ENCODE measurements around the gene AFM. TPM values are rescaled to one million over a fixed set of nuclear protein-coding genes. Genes with fewer than 3 reads are reported as not detected.

The AFM gene
- total RNA-seq, 1 experiment from 2014 or later, result not detected

DNA sequence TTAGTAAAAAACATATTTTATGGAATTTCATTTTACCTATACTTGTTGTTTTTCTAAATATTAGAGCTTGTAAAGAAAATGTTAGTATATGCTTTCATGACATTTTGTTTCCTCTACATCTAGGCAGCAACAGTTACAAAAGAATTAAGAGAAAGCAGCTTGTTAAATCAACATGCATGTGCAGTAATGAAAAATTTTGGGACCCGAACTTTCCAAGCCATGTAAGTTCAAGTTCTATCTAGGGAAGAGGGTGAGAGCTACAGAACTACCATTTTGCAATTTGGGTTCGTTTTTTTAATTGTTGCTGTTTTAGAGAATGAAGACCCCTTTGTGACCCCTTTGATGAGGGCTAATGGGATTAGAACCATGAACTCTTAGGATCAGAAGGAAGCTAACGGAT lies 38.3 kb upstream of the AFM start:
- no peaks in the 10 kb centered on the region for H3K27me3 ChIP-seq (ENCODE audit: control insufficient read depth, insufficient read depth, low read length)
- no peak overlapping the region for H3K4me3 ChIP-seq (ENCODE audit: insufficient read depth, low read depth, low read length)
- DNase-seq, result no peak
- H3K36me3 ChIP-seq (replicated peaks; ENCODE audit: control insufficient read depth, insufficient read depth, low read length), result no peaks in the 10 kb centered on the region

DNA sequence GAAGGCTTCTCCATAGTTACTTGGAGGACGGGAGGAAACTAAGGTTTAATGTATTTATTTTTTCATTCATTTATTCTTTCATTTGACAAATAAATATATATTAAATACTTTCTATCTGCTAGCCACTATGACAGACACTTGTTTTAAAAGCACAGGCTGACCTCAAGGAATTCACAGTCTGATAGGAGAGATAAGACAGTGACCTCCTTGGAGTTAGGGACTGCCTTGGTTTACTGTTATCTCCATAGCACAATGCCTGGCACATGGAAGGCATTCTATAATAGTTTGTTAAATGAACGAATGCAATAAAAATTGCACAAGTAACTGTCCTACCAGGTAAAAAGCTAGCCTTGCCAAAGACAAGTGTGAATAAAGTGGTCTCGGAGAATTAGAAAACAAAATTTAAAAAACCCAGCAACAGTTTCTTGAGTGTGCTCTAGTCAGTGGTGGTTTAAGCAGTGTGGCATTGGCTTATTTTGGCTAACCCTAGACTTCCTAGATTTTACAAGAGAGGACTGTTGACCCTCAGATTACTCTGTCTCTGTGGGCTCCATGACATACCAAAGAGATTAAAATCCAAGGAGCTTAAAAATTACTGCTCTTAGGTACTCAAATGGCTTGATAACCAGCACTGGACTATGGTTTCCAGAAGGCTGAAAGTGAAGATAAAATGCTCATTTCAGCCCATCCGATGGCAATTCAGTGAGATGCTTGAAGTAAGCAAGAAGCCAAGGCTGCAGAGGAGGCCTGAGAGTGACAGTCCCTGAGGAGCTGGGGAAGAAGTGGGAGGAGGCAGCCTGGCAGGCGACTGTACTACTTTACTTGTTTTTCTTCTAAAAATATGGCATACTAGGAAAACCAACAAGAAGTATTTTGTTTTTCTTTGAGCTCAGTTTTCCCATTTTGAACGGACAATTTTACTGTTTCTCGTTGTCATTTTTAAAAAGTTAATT lies 35.9 kb upstream of the AFM start:
- no peaks in the 10 kb centered on the region for H3K36me3 ChIP-seq (replicated peaks; ENCODE audit: control insufficient read depth, insufficient read depth, low read length)
- H3K27me3 ChIP-seq (ENCODE audit: control insufficient read depth, insufficient read depth, low read length), result no peaks in the 10 kb centered on the region
- H3K4me3 ChIP-seq (ENCODE audit: insufficient read depth, low read depth, low read length), result no peak overlapping the region
- peak; percentile 3 for DNase-seq

DNA sequence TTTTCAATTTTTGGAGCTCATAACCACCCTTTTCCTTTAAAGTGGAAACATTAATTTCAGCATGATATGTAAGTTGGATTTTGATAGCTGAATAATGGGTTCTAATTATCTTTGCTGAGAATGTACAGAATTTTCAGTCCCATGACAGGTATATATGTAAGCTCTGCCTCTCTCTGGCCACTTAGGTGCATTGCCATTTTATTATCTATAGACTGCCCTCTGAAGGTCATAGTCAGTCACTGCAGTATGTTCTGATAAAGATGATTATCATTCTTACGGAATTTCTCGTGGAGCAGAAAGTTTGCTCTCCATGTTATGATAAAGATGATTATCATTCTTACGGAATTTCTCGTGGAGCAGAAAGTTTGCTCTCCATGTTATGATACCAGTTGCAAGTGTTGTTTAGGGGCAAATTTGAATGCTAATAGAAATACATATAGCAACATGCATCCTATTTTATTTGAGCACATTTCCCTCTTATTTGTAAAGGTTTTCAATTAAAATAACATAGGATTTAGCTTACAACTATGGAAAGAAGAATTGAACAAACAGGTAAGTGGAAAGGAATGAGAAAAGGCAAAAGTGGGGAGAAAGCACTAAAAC lies 35.1 kb upstream of the AFM start:
- Histone ChIP-seq H3K27me3 (ENCODE audit: control insufficient read depth, insufficient read depth, low read length) (no peaks in the 10 kb centered on the region), H3K36me3 (replicated peaks; ENCODE audit: control insufficient read depth, insufficient read depth, low read length) (no peaks in the 10 kb centered on the region), H3K4me3 (ENCODE audit: insufficient read depth, low read depth, low read length) (no peak overlapping the region)
- DNase-seq, result peak; percentile 21

DNA sequence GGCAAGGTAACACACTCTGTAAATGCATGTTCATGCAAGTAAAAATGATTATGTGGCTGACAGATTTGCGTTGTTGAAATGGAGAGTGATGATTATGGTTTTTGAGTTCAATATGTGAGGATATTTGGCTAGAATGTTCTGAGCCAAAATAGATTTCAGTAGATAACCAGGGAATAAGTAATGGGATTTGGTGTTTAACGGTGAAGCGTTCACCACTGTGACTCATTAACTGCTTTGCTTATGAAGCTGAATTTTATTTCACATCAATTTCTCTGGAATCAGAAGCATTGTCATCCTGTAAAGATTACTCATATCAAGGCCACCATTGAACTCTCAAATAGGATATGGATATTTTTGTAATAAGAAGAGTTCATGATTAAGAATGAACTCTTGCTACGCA lies 33.9 kb upstream of the AFM start:
- Histone ChIP-seq H3K4me3 (ENCODE audit: insufficient read depth, low read depth, low read length) (no peak overlapping the region), H3K36me3 (replicated peaks; ENCODE audit: control insufficient read depth, insufficient read depth, low read length) (no peaks in the 10 kb centered on the region), H3K27me3 (ENCODE audit: control insufficient read depth, insufficient read depth, low read length) (no peaks in the 10 kb centered on the region; the same call in 1 of the 2 replicates)
- DNase-seq, result no peak

DNA sequence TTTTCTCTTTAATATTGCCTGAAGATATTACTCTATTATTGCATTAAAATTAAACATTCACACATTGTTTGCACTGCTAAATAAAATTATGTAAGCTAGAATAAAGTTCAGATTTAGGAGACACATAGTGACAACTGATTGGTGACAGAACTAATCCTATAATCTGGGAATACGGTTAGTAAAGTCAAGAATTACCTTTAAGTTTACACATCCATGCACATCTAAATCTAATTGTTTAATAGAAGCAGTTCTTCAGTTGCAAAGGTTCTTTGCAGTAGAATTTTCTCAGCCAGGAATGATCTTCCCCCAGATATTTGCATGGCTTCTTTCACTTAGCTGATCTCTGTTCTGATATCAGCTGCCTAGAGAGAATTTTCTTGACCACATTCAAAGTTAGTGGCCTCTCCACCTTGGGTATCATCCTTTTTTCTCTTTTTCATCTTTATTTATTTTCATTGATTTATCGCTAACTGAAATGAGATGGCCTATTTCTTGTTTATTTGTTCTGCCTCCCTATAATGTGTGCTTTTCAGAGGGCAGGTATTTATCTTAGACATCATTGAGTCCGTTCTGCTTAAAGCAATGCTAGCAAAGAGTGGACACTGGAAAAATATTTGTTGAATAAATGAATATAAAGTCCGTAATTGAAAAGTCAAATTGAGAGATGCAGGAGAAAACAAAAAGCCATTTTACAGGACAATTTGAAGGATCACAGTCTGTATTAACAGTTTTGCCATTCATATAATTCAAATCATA lies 32.9 kb upstream of the AFM start:
- H3K27me3 ChIP-seq (ENCODE audit: control insufficient read depth, insufficient read depth, low read length), result no peaks in the 10 kb centered on the region; the same call in 1 of the 2 replicates
- H3K36me3 ChIP-seq (replicated peaks; ENCODE audit: control insufficient read depth, insufficient read depth, low read length), result no peaks in the 10 kb centered on the region

DNA sequence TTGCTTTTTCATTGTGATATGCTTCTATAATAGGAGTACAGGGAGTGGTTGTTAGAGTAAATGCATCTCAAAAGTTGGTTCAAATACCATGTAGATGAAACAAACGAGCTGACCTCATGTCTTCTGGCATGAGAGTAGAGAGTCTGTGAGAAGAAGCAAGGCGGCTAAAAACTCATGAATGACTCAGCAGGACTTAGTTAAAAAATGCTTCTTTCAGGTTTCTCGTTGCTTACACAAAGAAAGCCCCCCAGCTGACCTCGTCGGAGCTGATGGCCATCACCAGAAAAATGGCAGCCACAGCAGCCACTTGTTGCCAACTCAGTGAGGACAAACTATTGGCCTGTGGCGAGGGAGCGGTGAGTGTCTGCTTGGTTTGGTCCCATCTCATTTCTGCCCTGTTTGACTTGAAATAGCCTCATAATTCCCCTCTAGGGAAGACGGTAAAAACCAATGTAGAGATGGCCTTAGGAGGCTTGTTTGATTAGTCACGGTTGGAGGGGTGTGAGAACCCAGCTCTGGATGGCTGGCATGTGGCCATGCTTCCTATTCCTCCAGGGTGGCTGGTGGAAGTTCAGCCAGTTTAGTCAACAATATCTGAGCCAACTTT lies 31.0 kb upstream of the AFM start:
- H3K4me3 ChIP-seq (ENCODE audit: insufficient read depth, low read depth, low read length), result no peak overlapping the region
- DNase-seq, result no peak
- no peaks in the 10 kb centered on the region; the same call in 1 of the 2 replicates for H3K27me3 ChIP-seq (ENCODE audit: control insufficient read depth, insufficient read depth, low read length)
- no peaks in the 10 kb centered on the region for H3K36me3 ChIP-seq (replicated peaks; ENCODE audit: control insufficient read depth, insufficient read depth, low read length)

More for the DNA sequence above, 32.9 kb upstream of the AFM start:
- DNase-seq, result no peak
- H3K4me3 ChIP-seq (ENCODE audit: insufficient read depth, low read depth, low read length), result no peak overlapping the region

DNA sequence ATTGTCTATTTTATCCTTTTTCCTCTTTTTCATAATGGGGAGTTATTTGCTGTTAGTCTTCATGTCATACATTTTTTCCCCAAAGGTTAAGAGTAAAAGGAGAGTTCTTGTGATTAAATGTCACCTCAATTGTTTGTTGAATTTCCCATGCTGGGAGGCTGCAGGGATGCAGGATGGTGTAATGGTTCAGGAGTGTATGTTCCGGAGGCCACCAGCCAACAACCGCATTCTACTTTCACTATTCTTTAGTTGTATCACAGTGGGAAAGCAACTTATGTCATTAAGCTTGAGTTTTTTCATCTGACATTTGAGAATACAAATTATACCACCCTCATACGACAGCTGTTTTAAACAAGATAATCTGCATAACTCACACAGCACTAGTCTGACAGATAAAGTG lies 30.1 kb upstream of the AFM start:
- H3K4me3 ChIP-seq (ENCODE audit: insufficient read depth, low read depth, low read length), result no peak overlapping the region
- peak; percentile 25 for DNase-seq
- no peaks in the 10 kb centered on the region; the same call in 1 of the 2 replicates for H3K27me3 ChIP-seq (ENCODE audit: control insufficient read depth, insufficient read depth, low read length)
- H3K36me3 ChIP-seq (replicated peaks; ENCODE audit: control insufficient read depth, insufficient read depth, low read length), result no peaks in the 10 kb centered on the region

DNA sequence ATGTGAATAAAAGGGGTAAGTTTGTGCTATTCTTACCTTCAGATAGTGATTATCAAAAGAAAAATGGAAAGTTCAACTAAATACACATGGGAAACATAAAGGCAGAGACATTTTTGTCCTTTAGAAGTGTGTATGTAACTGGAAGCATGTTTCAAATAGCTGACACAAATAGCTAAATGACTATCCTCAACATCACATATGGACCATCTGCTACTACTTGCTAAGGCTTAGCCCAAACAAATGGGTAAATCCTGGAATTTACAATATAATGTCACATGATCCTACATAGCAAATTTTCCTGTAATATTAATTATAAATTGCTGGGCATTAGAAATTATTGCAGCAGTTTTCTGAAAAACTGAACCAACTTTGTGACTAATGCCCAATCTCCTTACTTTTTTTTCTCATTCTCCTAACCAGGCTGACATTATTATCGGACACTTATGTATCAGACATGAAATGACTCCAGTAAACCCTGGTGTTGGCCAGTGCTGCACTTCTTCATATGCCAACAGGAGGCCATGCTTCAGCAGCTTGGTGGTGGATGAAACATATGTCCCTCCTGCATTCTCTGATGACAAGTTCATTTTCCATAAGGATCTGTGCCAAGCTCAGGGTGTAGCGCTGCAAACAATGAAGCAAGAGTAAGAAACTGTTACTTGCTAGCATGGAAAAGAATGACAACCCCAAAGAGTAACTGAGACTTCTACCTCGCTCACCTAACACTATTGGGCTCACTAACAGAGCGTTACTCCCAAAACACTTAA lies 29.4 kb upstream of the AFM start:
- no peak overlapping the region for H3K4me3 ChIP-seq (ENCODE audit: insufficient read depth, low read depth, low read length)
- H3K27me3 ChIP-seq (ENCODE audit: control insufficient read depth, insufficient read depth, low read length), result no peaks in the 10 kb centered on the region; the same call in 1 of the 2 replicates
- peak; percentile 3 for DNase-seq
- H3K36me3 ChIP-seq (replicated peaks; ENCODE audit: control insufficient read depth, insufficient read depth, low read length), result no peaks in the 10 kb centered on the region

DNA sequence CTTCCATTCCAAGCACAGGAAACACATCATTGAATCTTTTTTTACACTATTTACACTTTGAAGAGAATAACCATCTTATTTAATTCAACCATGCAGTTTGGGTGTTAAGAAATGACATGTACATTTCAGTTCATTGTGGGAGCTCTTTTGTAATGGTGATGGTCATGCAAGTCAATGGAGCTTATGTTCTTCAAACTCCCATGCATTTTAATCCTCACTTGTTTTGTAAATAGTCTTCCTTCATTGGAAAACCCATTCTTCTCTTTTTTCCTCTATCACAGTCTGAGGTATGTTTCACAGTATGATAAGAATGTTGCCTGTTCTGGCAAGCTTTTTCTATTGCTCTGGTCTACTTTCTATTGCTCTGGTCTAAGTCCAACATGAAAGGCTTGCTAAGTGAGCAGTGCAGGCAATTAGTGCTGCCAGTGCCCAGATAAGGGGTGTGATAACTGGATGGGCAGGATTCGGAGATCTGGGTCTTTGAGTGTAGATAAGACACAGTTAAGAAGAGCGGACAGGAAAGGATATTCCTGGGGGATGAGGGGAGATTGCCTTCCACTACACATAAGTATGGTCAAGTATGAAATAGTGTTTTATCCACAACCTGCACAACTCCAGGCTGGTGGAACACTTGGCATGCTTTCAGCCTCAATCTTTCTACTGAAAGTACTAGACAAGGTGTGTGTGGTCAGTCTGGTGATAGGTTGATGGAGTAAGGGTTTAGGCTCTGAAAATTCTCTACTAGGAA lies 28.4 kb upstream of the AFM start:
- Histone ChIP-seq H3K4me3 (ENCODE audit: insufficient read depth, low read depth, low read length) (no peak overlapping the region), H3K27me3 (ENCODE audit: control insufficient read depth, insufficient read depth, low read length) (no peaks in the 10 kb centered on the region; the same call in 1 of the 2 replicates), H3K36me3 (replicated peaks; ENCODE audit: control insufficient read depth, insufficient read depth, low read length) (no peaks in the 10 kb centered on the region)
- DNase-seq, result peak; percentile 19

DNA sequence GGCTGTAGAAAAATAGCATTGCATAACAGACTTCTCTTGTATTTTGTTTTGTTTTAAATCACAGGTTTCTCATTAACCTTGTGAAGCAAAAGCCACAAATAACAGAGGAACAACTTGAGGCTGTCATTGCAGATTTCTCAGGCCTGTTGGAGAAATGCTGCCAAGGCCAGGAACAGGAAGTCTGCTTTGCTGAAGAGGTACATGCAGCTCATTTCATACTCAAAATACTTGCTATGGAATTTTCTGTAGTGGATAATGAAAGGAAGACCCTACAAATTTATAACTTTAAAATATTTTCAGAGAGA lies 27.9 kb upstream of the AFM start:
- Histone ChIP-seq H3K27me3 (ENCODE audit: control insufficient read depth, insufficient read depth, low read length) (no peaks in the 10 kb centered on the region; the same call in 1 of the 2 replicates), H3K36me3 (replicated peaks; ENCODE audit: control insufficient read depth, insufficient read depth, low read length) (no peaks in the 10 kb centered on the region), H3K4me3 (ENCODE audit: insufficient read depth, low read depth, low read length) (no peak overlapping the region)
- DNase-seq, result no peak

DNA sequence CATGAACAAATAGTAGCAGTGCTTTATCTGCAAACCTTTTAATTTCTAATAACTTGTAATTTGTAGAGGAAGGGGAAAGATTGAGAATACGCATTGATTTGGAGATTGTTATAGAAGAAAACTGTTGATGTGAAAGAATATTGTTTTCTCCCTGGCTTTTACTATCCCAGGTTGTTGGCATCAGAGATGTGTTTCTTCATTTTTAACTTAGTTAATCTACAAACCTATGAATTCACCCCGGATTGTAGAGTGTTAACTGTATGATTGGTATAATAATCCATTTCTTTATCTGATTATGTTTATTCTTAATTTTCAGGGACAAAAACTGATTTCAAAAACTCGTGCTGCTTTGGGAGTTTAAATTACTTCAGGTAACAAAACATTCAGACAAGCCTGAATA lies 26.6 kb upstream of the AFM start:
- no peak overlapping the region for H3K4me3 ChIP-seq (ENCODE audit: insufficient read depth, low read depth, low read length)
- DNase-seq, result no peak
- no peaks in the 10 kb centered on the region; the same call in 1 of the 2 replicates for H3K27me3 ChIP-seq (ENCODE audit: control insufficient read depth, insufficient read depth, low read length)
- no peaks in the 10 kb centered on the region for H3K36me3 ChIP-seq (replicated peaks; ENCODE audit: control insufficient read depth, insufficient read depth, low read length)

DNA sequence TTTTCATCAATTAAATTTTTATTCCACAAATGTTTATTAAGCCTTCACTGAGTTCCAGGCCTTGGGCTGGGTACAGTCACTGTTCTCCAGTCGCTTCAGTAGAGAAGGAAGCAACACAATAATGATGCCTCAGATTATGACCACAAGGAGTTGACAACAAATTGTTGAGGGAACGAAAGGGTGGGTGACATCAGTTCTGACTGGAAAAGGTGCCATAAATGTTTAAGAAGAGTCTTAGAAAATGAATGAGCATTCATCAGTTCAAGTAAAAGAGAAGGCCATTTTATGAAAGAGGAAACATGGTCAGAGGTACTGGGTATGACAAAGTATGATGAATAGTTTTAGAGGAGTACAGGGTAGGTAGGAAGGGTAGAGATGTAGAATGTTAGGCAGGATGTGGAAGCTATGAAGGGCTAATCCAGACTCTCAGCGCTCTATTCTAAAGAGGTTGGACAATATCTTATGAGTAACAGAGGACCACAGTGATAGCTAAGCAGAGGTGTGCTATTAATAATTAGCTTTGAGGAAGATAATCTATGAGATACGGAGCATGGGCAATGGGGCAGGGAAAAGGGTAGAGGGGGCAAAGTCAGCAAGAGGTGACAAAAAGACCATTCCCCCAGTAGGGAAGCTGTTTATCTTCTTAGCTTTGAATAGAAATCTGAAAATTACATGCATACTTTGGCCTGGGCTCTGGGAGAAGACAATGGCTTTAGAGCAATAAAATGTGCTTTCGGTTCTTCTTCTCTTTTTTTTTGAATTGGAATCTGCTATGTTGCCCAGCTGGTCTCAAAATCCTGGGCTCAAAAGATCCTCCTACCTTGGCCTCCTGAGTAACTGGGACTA lies 25.1 kb upstream of the AFM start:
- no peak overlapping the region for H3K4me3 ChIP-seq (ENCODE audit: insufficient read depth, low read depth, low read length)
- no peak for DNase-seq
- H3K27me3 ChIP-seq (ENCODE audit: control insufficient read depth, insufficient read depth, low read length), result no peaks in the 10 kb centered on the region; the same call in 1 of the 2 replicates
- H3K36me3 ChIP-seq (replicated peaks; ENCODE audit: control insufficient read depth, insufficient read depth, low read length), result no peaks in the 10 kb centered on the region

Measured in H7 (cell line).